Uterus (tissue), 4 donors: ENCODE data around the gene PITRM1. TPM values are rescaled to one million over a fixed set of nuclear protein-coding genes. Genes with fewer than 3 reads are reported as not detected.

Experiments used
- total RNA-seq, 4 donors: library from RNA; depleted of rRNA in 3 of 4; stranded (reverse); fragments of >200 nt in 3 of 4; gene quantifications; one replicate each; pipeline versions ENCODE4 v1.1.0 to v1.2.4, GENCODE V29; 2014 to 2023
- donor health status: DM: yes; HTN: yes; CAD: no.

PITRM1 gene
- total RNA-seq, 4 donors from 2014 or later, result 37.4 to 100.0 (median 51.4) TPM

Other genes starting within 250 kb of the PITRM1 start
- 10 to 100 TPM; 22.9 to 74.5 (median 43.8) TPM for gene PFKP, start 105.2 kb downstream of the PITRM1 start, total RNA-seq